Measurements from ENCODE around the gene SLC35F6.

- TF ChIP-seq CTCF (IDR thresholded peaks at IDR 0.05) (no peak), REST (IDR thresholded peaks at IDR 0.05; ENCODE audit: insufficient read depth in 1 of 2, low read depth in 2 of 2, low read length in 1 of 2) (no peak), POLR2AphosphoS5 (IDR thresholded peaks at IDR 0.05; ENCODE audit: low read depth, low read length) (no peak)
These were observed 45.9 kb downstream of the SLC35F6 start for GRCh38 chr2:26809876-26810577.
